Esophagus muscularis mucosa (tissue), 4 donors: Measurements from ENCODE around the gene AGL. TPM values are rescaled to one million over a fixed set of nuclear protein-coding genes. Genes with fewer than 3 reads are reported as not detected.

Experiments used
- DNase-seq: peaks from one replicate; pipeline ENCODE4 v3.0.0-alpha.2; 2017; ENCODE audit errors: extremely low spot score
- H3K27ac ChIP-seq, 4 donors: fragments of 200-600 bp; sonication (generic); replicated peaks in 1 of 4; 1 replicate in 3 of 4; 2 replicates in 1 of 4; pipeline ENCODE4 v1.5.1; 2016 to 2019; ENCODE audit warnings: mild to moderate bottlenecking in 1 of 4
- H3K27me3 ChIP-seq, 4 donors: fragments of 200-600 bp; sonication (generic); one replicate each; pipeline versions ENCODE4 v1.5.1 to v1.6.0; 2016 to 2019
- H3K36me3 ChIP-seq, 4 donors: fragments of 200-600 bp; sonication (generic); one replicate each; pipeline ENCODE4 v1.5.1; 2016 to 2019
- H3K4me1 ChIP-seq, 4 donors: fragments of 200-600 bp; sonication (generic); one replicate each; pipeline ENCODE4 v1.5.1; 2016 to 2019
- H3K4me3 ChIP-seq, 4 donors: fragments of 200-600 bp; sonication (generic); 1 replicate in 2 of 4; 2 replicates in 2 of 4; pipeline ENCODE4 v1.5.1; 2016 to 2019; ENCODE audit warnings: mild to moderate bottlenecking in 4 of 4, moderate library complexity in 1 of 4
- H3K9me3 ChIP-seq, 4 donors: fragments of 200-600 bp; sonication (generic); 1 replicate in 3 of 4; 2 replicates in 1 of 4; pipeline ENCODE4 v1.5.1; 2016 to 2019
- EP300 ChIP-seq: sonication (generic); formaldehyde crosslinking; IDR thresholded peaks from one replicate; pipeline ENCODE4 v1.6.1; 2017; ENCODE audit warnings: antibody characterized with exemption
- POLR2A ChIP-seq: fragments of 450-650 bp; IDR thresholded peaks from one replicate; pipeline ENCODE4 v1.6.1; 2017; ENCODE audit warnings: antibody characterized with exemption, moderate library complexity, mild to moderate bottlenecking, low read depth
- POLR2AphosphoS5 ChIP-seq, 2 donors: sonication (generic); formaldehyde crosslinking; IDR thresholded peaks; one replicate each; pipeline ENCODE4 v1.6.1; 2017; ENCODE audit warnings: antibody characterized with exemption in 2 of 2
- whole genome bisulfite sequencing: methylation state at CpG from one replicate; pipeline ENCODE4 v1.1.5; 2018; 5-methylcytosine and 5-hydroxymethylcytosine counted together
- intact Hi-C: fragments of 100-400 bp; cut with DNase I; formaldehyde crosslinking; loops from one replicate; pipeline ENCODE4 v1.15.1; 2023
- total RNA-seq, 4 donors: library from RNA; depleted of rRNA; stranded (reverse); fragments of >200 nt; gene quantifications; one replicate each; pipeline versions ENCODE4 v1.1.0 to v1.2.1, GENCODE V29; 2016
- TF ChIP-seq, protein P1 (sequence below), 3 experiments: fragments of 200-600 bp in 2 of 3; fragments of 450-650 bp in 1 of 3; sonication (generic) in 2 of 3; IDR thresholded peaks; one replicate each; pipeline ENCODE4 v1.5.1; 2017 to 2019; ENCODE audit warnings: antibody characterized with exemption in 3 of 3, mild to moderate bottlenecking in 2 of 3, moderate library complexity in 1 of 3

AGL gene
- total RNA-seq, 4 donors from 2014 or later, result 99.2 to 153 (median 128) TPM

- intact Hi-C loops, result no loop called here
- no peaks in the 10 kb centered on the region for H3K27me3 ChIP-seq
- no peak overlapping the region for H3K27ac ChIP-seq
- H3K4me3 ChIP-seq, result no peak overlapping the region
- 89% methylated on average over 3 of the region's 3 CpGs for WGBS
- H3K4me1 ChIP-seq, result no peaks in the 10 kb centered on the region
- H3K9me3 ChIP-seq, result no peaks in the 10 kb centered on the region
- no peaks in the 10 kb centered on the region for H3K36me3 ChIP-seq
- no peak for TF ChIP-seq EP300
- TF ChIP-seq, protein P1, sequence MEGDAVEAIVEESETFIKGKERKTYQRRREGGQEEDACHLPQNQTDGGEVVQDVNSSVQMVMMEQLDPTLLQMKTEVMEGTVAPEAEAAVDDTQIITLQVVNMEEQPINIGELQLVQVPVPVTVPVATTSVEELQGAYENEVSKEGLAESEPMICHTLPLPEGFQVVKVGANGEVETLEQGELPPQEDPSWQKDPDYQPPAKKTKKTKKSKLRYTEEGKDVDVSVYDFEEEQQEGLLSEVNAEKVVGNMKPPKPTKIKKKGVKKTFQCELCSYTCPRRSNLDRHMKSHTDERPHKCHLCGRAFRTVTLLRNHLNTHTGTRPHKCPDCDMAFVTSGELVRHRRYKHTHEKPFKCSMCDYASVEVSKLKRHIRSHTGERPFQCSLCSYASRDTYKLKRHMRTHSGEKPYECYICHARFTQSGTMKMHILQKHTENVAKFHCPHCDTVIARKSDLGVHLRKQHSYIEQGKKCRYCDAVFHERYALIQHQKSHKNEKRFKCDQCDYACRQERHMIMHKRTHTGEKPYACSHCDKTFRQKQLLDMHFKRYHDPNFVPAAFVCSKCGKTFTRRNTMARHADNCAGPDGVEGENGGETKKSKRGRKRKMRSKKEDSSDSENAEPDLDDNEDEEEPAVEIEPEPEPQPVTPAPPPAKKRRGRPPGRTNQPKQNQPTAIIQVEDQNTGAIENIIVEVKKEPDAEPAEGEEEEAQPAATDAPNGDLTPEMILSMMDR (IDR thresholded peaks at IDR 0.05), result no peak
- no peak for TF ChIP-seq POLR2AphosphoS5 (IDR thresholded peaks at IDR 0.05)
- no peak for DNase-seq
Measured at GRCh38 chr1:99818063-99818699, 32.0 kb upstream of the AGL start.

DNA sequence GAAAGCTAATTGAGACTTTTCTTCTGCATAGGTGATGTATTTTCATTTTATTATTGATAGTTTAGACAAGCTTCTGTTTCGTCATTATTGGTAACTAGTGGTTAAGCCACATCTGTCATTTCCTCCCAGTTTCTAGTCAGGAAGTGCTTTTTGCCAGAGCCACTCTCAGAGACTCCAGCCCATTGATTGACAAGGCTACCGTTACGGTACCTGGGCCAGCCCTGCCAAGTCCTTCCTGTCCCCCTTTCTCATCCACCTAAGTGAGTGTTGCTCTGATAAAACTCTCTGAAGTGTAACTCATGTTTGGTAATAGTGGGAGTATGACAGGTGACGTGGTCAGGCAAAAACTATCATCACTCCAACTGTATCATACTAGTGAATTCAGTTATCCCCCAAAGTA, 29.6 kb upstream of the AGL start:
- TF ChIP-seq EP300, result no peak
- TF ChIP-seq POLR2AphosphoS5 (IDR thresholded peaks at IDR 0.05), result no peak
- TF ChIP-seq, protein P1 (IDR thresholded peaks at IDR 0.05), result no peak
- TF ChIP-seq POLR2A, result no peak
- Histone ChIP-seq H3K27me3 (no peaks in the 10 kb centered on the region), H3K4me1 (no peaks in the 10 kb centered on the region), H3K9me3 (no peaks in the 10 kb centered on the region), H3K36me3 (no peaks in the 10 kb centered on the region), H3K27ac (no peak overlapping the region), H3K4me3 (no peak overlapping the region)
- 53% methylated on average over 4 of the region's 4 CpGs for WGBS
- DNase-seq, result no peak
- intact Hi-C loops, result no loop called here

GRCh38 chr1:99825098-99825497, 25.1 kb upstream of the AGL start:
- DNase-seq, result no peak
- H3K4me1 ChIP-seq, result no peaks in the 10 kb centered on the region
- no peaks in the 10 kb centered on the region for H3K36me3 ChIP-seq
- H3K9me3 ChIP-seq, result no peaks in the 10 kb centered on the region
- no peak overlapping the region for H3K4me3 ChIP-seq
- no peaks in the 10 kb centered on the region for H3K27me3 ChIP-seq
- TF ChIP-seq EP300 (no peak), POLR2AphosphoS5 (IDR thresholded peaks at IDR 0.05) (no peak), POLR2A (no peak)
- TF ChIP-seq, protein P1 (IDR thresholded peaks at IDR 0.05), result no peak
- 87% methylated on average over 3 of the region's 3 CpGs for WGBS
- H3K27ac ChIP-seq, result no peak overlapping the region
- intact Hi-C loops, result no loop called here

- intact Hi-C loops, result no loop called here
- TF ChIP-seq, protein P1 (IDR thresholded peaks at IDR 0.05), result no peak
- TF ChIP-seq EP300 (no peak), POLR2AphosphoS5 (IDR thresholded peaks at IDR 0.05) (no peak)
Measured at GRCh38 chr1:99825702-99826101, 24.5 kb upstream of the AGL start.

DNA sequence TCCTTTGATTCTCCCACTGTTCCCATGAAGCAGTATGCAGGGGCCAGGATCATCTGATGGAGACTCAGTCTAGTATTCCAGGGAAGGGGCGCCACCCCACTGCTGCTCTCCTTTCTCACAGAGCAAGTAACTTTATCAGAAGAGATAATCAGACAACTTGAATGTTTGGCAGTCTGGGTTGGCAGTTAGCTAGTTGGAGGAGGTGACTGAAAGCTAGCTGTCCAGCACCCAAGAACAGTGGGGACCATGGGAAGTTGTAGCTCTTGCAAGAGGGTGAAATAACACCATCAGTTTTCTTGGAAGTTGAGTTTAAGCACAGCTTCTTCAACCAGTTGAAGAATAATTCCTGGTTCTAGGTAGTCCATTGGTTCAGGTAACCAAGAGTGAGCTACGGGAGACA, 22.2 kb upstream of the AGL start:
- DNase-seq, result no peak
- H3K27ac ChIP-seq, result no peak overlapping the region
- no peak overlapping the region for H3K4me3 ChIP-seq
- intact Hi-C loops, result no loop called here
- H3K27me3 ChIP-seq, result no peaks in the 10 kb centered on the region
- H3K4me1 ChIP-seq, result no peaks in the 10 kb centered on the region
- TF ChIP-seq POLR2AphosphoS5 (IDR thresholded peaks at IDR 0.05), result no peak
- TF ChIP-seq, protein P1 (IDR thresholded peaks at IDR 0.05), result no peak
- TF ChIP-seq EP300, result no peak
- TF ChIP-seq POLR2A, result no peak
- no peaks in the 10 kb centered on the region for H3K9me3 ChIP-seq
- H3K36me3 ChIP-seq, result no peaks in the 10 kb centered on the region
- 88% methylated on average over 2 of the region's 2 CpGs for WGBS

More at GRCh38 chr1:99825702-99826101, 24.5 kb upstream of the AGL start:
- Histone ChIP-seq H3K4me3 (no peak overlapping the region), H3K4me1 (no peaks in the 10 kb centered on the region), H3K9me3 (no peaks in the 10 kb centered on the region), H3K36me3 (no peaks in the 10 kb centered on the region), H3K27me3 (no peaks in the 10 kb centered on the region), H3K27ac (no peak overlapping the region)
- no peak for DNase-seq
- WGBS, result 87% methylated on average over 1 of the region's 1 CpG
